GM19240 (cell line): ENCODE data around the gene ELFN2.

Experiments used
- DNase-seq: peaks from one replicate; pipeline ENCODE4 v3.0.0; 2011; ENCODE audit warnings: low spot score; ENCODE audit not compliant: insufficient read length

Gene ELFN2

GRCh38 chr22:37427711-37428635 lies 694 bp upstream of the ELFN2 start:
- no peak for DNase-seq

GRCh38 chr22:37426706-37427134 lies 559 bp downstream of the ELFN2 start:
- DNase-seq = no peak

- DNase-seq = no peak
These were observed 1.2 kb downstream of the ELFN2 start for GRCh38 chr22:37425800-37426705.

GRCh38 chr22:37425369-37425768 lies 1.9 kb downstream of the ELFN2 start:
- DNase-seq = no peak

DNA sequence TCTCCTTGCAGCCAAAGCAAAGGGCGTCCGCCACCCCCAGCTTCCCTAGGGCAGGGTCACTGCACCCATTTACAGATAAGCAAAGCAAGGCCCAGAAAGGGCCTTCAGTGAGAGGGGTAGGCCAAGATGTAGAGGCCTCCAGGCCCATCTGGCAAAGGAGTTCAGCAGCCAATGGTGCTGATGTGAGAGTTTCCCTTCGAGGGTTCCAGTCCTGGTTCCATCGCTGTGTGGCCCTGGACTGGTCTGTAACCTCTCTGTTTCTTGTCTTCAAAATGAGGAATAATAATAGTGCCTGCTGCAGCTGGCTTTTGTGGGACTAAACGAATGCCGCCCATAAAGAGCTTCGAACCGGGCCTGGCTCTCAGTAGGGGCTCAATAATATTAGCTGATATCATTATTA lies 4.0 kb downstream of the ELFN2 start:
- no peak for DNase-seq

- DNase-seq = no peak
These were observed 5.8 kb downstream of the ELFN2 start for GRCh38 chr22:37421468-37421877.

GRCh38 chr22:37420686-37421467 lies 6.4 kb downstream of the ELFN2 start:
- no peak for DNase-seq

- DNase-seq = no peak
These were observed 7.2 kb downstream of the ELFN2 start for GRCh38 chr22:37419969-37420685.

- no peak for DNase-seq
These were observed 7.8 kb downstream of the ELFN2 start for GRCh38 chr22:37419370-37419968.

- no peak for DNase-seq
These were observed 8.5 kb downstream of the ELFN2 start for GRCh38 chr22:37418627-37419369.

- no peak for DNase-seq
These were observed 9.5 kb downstream of the ELFN2 start for GRCh38 chr22:37417677-37418348.

- DNase-seq = no peak
These were observed 10.0 kb downstream of the ELFN2 start for GRCh38 chr22:37417264-37417663.

DNA sequence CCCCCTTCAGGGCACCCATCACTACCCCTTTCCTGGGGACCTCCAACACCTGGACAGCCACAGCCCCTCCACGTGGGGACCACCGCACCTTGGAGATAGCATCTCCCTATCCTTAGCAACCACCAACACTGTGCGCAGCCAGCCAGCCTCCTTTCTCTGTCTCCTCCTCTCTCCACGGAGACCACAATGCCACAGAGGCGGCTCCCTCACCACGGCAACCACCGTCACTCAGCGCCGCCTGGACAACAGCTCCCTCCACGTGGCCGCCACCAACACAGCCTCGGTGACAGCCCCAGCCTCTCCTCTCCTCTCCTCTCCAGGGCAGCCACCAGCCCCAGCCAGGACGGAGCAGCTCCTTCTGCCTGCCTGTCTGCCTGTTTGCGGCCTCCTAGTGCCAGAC lies 10.5 kb downstream of the ELFN2 start:
- DNase-seq = no peak

GRCh38 chr22:37416389-37416788 lies 10.9 kb downstream of the ELFN2 start:
- no peak for DNase-seq

DNA sequence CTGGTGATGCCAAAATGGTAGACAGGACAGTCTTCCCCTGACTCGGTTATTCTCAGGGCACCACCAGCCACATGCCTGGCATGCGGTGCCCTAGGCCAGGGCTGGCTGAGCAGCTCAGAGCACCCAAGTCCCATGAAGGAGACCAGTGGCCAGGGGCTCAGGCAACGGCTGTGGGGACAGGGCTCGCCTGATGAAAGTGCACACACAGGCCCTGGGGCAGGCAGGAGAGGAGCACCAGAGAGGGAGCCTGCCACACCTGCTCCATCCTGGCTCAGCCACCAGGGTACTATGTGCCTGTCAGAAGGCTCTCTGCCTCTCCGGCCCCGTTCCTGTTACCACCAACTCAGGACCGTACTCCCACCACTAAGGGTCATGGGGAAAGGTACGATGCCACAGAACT lies 12.1 kb downstream of the ELFN2 start:
- DNase-seq = no peak

GRCh38 chr22:37414288-37414687 lies 13.0 kb downstream of the ELFN2 start:
- DNase-seq = no peak

DNA sequence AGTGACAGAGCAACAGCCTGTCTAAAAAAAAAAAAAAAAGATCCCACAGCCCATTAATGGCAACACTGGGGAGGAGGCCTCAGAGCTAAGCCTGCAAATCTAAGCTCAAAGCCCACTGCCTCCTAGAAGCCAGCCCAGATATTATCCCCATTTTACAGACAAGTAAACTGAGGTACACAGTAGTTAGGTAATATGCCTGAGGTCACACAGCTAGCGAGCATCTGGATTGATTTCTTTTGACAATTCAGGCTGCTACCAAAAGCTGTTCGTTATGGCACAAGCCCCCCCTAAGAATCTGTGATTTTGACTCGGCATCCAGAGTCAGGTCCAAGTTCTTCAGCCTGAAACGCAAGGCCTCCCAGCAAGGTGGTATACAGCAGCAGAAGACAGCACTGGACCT lies 13.7 kb downstream of the ELFN2 start:
- no peak for DNase-seq

- no peak for DNase-seq
These were observed 14.6 kb downstream of the ELFN2 start for GRCh38 chr22:37412495-37413250.
